GM12873 (cell line): ENCODE data around the gene NKX1-2.

Experiments
- CTCF ChIP-seq: IDR thresholded peaks from 2 replicates; pipeline ENCODE4 v1.5.1; 2012; ENCODE audit warnings: low read depth, mild to moderate bottlenecking, moderate library complexity, low read length, control low read depth; ENCODE audit not compliant: insufficient read depth; ENCODE audit errors: missing control alignments

Gene NKX1-2

GRCh38 chr10:124459395-124459794 lies 9.6 kb upstream of the NKX1-2 start:
- no peak for TF ChIP-seq CTCF

- TF ChIP-seq CTCF: no peak
Observed at GRCh38 chr10:124458889-124459288, 9.1 kb upstream of the NKX1-2 start.

GRCh38 chr10:124458473-124458872 lies 8.6 kb upstream of the NKX1-2 start:
- TF ChIP-seq CTCF: no peak

- no peak for TF ChIP-seq CTCF
Observed at GRCh38 chr10:124455441-124455840, 5.6 kb upstream of the NKX1-2 start.

- TF ChIP-seq CTCF: no peak
Observed at GRCh38 chr10:124453960-124454610, 4.2 kb upstream of the NKX1-2 start.

GRCh38 chr10:124451276-124451675 lies 1.4 kb upstream of the NKX1-2 start:
- TF ChIP-seq CTCF: no peak

GRCh38 chr10:124450783-124451057 lies 885 bp upstream of the NKX1-2 start:
- TF ChIP-seq CTCF: no peak
